IMR-90 (cell line): ENCODE data around the gene XPNPEP2.

ENCODE experiments used
- BHLHE40 ChIP-seq: fragments of 150-350 bp; IDR thresholded peaks from 2 replicates; pipeline ENCODE4 v1.6.1; 2016; ENCODE audit warnings: mild to moderate bottlenecking, low read depth, low read length
- MAFK ChIP-seq: IDR thresholded peaks from 2 replicates; pipeline ENCODE4 v1.6.1; 2012; ENCODE audit warnings: low read depth, low read length, improper control_type of control experiment
- MAZ ChIP-seq: IDR thresholded peaks from 2 replicates; pipeline ENCODE4 v1.6.1; 2012; ENCODE audit warnings: low read depth, mild to moderate bottlenecking, low read length, improper control_type of control experiment, moderate library complexity, borderline replicate concordance
- MXI1 ChIP-seq: IDR thresholded peaks from 2 replicates; pipeline ENCODE4 v1.6.1; 2012; ENCODE audit warnings: low read depth, mild to moderate bottlenecking, low read length, moderate library complexity, borderline replicate concordance
- POLR2A ChIP-seq: IDR thresholded peaks from 2 replicates; pipeline ENCODE4 v1.6.1; 2012; ENCODE audit warnings: mild to moderate bottlenecking, low read depth, low read length
- RFX5 ChIP-seq: IDR thresholded peaks from 2 replicates; pipeline ENCODE4 v1.8.0; 2012; ENCODE audit warnings: low read depth, mild to moderate bottlenecking, low read length, moderate library complexity
- USF2 ChIP-seq: fragments of 150-350 bp; IDR thresholded peaks from 2 replicates; pipeline ENCODE4 v1.6.1; 2017; ENCODE audit warnings: mild to moderate bottlenecking, antibody characterized with exemption, low read length, low read depth
- TF ChIP-seq, protein P1 (sequence below): conservative IDR thresholded peaks from 2 replicates; pipeline ENCODE4 v1.5.1; 2012; ENCODE audit warnings: mild to moderate bottlenecking, low read depth, low read length, improper control_type of control experiment

DNA sequence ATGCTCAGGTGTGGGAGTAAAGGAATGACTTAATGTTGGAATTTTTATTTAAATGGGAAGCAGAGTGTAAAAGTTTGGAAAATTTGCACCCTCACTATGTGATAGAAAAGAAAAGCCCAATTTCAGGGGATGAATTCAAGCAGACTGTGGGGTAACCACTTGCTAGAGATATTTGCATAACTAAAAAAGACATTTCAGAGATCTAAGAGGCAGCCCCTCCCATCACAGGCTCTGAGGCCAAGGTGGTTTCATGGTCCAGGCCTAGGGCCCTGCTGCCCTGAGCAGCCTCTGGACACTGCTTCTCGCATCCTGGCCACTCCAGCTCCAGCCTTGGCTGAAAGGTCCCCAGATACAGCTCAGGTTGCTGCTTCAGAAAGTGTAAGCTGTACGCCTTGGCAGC, 5.9 kb upstream of the XPNPEP2 start:
- TF ChIP-seq MAZ (no peak), USF2 (no peak), POLR2A (no peak), BHLHE40 (no peak), MAFK (no peak), MXI1 (no peak), RFX5 (no peak)
- TF ChIP-seq, protein P1, sequence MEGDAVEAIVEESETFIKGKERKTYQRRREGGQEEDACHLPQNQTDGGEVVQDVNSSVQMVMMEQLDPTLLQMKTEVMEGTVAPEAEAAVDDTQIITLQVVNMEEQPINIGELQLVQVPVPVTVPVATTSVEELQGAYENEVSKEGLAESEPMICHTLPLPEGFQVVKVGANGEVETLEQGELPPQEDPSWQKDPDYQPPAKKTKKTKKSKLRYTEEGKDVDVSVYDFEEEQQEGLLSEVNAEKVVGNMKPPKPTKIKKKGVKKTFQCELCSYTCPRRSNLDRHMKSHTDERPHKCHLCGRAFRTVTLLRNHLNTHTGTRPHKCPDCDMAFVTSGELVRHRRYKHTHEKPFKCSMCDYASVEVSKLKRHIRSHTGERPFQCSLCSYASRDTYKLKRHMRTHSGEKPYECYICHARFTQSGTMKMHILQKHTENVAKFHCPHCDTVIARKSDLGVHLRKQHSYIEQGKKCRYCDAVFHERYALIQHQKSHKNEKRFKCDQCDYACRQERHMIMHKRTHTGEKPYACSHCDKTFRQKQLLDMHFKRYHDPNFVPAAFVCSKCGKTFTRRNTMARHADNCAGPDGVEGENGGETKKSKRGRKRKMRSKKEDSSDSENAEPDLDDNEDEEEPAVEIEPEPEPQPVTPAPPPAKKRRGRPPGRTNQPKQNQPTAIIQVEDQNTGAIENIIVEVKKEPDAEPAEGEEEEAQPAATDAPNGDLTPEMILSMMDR: no peak
